ENCODE data around the gene GPR171.

GPR171 gene

DNA sequence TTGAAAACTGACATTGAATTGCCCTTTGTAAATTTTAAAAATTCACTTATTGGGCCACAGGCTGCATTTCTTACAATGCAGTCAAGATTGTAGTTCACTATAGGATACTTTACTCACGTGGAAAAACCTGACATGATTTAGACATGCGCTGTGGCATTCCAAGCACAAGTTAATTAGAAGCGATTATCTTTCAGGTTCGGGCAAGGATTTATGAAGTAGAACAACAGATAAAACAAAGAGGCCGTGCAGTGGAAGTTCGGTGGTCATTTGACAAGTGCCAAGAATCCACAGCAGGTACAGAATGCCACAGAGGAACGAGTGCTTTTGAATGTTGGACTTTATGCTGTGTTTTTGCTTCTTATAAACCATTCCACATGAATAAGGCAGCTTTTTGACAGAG is 37.8 kb downstream of the GPR171 start:
- TF ChIP-seq, protein P1, sequence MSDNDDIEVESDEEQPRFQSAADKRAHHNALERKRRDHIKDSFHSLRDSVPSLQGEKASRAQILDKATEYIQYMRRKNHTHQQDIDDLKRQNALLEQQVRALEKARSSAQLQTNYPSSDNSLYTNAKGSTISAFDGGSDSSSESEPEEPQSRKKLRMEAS (IDR thresholded peaks at IDR 0.05): no peak
- TF ChIP-seq, protein P2, sequence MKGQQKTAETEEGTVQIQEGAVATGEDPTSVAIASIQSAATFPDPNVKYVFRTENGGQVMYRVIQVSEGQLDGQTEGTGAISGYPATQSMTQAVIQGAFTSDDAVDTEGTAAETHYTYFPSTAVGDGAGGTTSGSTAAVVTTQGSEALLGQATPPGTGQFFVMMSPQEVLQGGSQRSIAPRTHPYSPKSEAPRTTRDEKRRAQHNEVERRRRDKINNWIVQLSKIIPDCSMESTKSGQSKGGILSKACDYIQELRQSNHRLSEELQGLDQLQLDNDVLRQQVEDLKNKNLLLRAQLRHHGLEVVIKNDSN (IDR thresholded peaks at IDR 0.05): no peak
- TF ChIP-seq TEAD4 (IDR thresholded peaks at IDR 0.05): no peak
- no peak for TF ChIP-seq TCF12 (IDR thresholded peaks at IDR 0.05; ENCODE audit: low read depth)
- TF ChIP-seq YY1 (IDR thresholded peaks at IDR 0.05; ENCODE audit: low read depth): no peak
- TF ChIP-seq NFIC (IDR thresholded peaks at IDR 0.05): no peak
- no peak for TF ChIP-seq CREB1 (IDR thresholded peaks at IDR 0.05; ENCODE audit: low read depth)
- TF ChIP-seq CEBPB (IDR thresholded peaks at IDR 0.05): no peak
- no peak for TF ChIP-seq EP300 (IDR thresholded peaks at IDR 0.05; ENCODE audit: borderline replicate concordance)
- no peak for TF ChIP-seq FOXM1 (IDR thresholded peaks at IDR 0.05; ENCODE audit: borderline replicate concordance, low read depth)

DNA sequence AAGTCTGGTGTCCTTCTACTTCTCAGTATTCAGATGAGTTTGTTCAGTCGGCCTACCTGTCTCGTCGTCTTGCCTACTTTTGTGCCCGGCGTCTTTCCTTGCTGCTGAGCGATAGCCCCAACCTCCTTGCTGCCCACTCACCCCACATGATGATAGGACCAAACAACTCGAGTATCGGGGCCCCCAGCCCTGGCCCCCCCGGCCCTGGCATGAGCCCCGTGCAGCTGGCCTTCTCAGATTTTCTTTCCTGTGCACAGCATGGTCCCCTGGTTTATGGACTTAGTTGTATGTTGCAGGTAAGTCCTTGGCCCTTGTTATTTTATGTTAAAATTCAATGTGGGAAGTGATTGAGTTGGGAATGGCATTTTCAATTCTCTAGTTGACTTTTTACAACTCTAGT is 43.2 kb downstream of the GPR171 start:
- TF ChIP-seq, protein P1 (IDR thresholded peaks at IDR 0.05): no peak
- TF ChIP-seq, protein P2 (IDR thresholded peaks at IDR 0.05): no peak
- TF ChIP-seq CEBPB (IDR thresholded peaks at IDR 0.05) (no peak), RAD21 (IDR thresholded peaks at IDR 0.05; ENCODE audit: low read depth) (no peak), TEAD4 (IDR thresholded peaks at IDR 0.05) (no peak), ZBTB7A (IDR thresholded peaks at IDR 0.05; ENCODE audit: low read depth) (no peak), EP300 (IDR thresholded peaks at IDR 0.05; ENCODE audit: borderline replicate concordance) (no peak), TAF1 (IDR thresholded peaks at IDR 0.05; ENCODE audit: low read depth) (no peak), CREB1 (IDR thresholded peaks at IDR 0.05; ENCODE audit: low read depth) (no peak), TCF12 (IDR thresholded peaks at IDR 0.05; ENCODE audit: low read depth) (no peak), NFIC (IDR thresholded peaks at IDR 0.05) (no peak), FOXM1 (IDR thresholded peaks at IDR 0.05; ENCODE audit: borderline replicate concordance, low read depth) (no peak), YY1 (IDR thresholded peaks at IDR 0.05; ENCODE audit: low read depth) (no peak)
- TF ChIP-seq, protein P3, sequence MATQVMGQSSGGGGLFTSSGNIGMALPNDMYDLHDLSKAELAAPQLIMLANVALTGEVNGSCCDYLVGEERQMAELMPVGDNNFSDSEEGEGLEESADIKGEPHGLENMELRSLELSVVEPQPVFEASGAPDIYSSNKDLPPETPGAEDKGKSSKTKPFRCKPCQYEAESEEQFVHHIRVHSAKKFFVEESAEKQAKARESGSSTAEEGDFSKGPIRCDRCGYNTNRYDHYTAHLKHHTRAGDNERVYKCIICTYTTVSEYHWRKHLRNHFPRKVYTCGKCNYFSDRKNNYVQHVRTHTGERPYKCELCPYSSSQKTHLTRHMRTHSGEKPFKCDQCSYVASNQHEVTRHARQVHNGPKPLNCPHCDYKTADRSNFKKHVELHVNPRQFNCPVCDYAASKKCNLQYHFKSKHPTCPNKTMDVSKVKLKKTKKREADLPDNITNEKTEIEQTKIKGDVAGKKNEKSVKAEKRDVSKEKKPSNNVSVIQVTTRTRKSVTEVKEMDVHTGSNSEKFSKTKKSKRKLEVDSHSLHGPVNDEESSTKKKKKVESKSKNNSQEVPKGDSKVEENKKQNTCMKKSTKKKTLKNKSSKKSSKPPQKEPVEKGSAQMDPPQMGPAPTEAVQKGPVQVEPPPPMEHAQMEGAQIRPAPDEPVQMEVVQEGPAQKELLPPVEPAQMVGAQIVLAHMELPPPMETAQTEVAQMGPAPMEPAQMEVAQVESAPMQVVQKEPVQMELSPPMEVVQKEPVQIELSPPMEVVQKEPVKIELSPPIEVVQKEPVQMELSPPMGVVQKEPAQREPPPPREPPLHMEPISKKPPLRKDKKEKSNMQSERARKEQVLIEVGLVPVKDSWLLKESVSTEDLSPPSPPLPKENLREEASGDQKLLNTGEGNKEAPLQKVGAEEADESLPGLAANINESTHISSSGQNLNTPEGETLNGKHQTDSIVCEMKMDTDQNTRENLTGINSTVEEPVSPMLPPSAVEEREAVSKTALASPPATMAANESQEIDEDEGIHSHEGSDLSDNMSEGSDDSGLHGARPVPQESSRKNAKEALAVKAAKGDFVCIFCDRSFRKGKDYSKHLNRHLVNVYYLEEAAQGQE (IDR thresholded peaks at IDR 0.05; ENCODE audit: low read depth): no peak

DNA sequence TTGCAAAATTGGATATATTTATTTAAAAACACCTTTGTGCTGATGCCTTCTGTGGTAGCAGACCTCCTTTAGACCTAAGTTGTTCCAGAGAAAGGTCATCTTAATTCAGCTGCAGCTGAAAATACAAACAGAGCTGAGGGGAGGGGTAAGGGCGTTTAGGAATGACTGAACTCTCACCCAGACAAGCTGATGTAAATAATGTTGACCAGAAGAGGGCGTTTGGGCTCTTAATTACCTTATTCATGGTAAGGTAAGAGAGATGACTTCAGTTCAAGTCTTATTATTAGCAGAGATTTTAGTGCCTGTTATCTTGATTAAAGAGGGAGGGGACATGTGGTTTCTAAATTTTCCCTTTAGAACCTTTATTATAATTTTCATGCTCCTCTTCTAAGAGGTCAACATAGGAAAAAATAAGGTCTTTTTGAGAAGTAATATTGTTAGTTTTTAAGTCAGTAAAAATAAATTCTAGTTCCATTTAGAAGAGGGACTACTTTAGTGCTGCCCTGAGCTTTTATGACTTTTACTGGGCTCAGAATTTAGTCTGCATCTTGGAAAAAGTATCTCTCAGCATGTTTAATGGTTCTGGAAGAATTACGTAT is 46.3 kb downstream of the GPR171 start:
- TF ChIP-seq TEAD4 (IDR thresholded peaks at IDR 0.05): no peak
- no peak for TF ChIP-seq CEBPB (IDR thresholded peaks at IDR 0.05)
- TF ChIP-seq NFIC (IDR thresholded peaks at IDR 0.05): no peak
- no peak for TF ChIP-seq CREB1 (IDR thresholded peaks at IDR 0.05; ENCODE audit: low read depth)
- TF ChIP-seq ZBTB7A (IDR thresholded peaks at IDR 0.05; ENCODE audit: low read depth): no peak
- TF ChIP-seq TAF1 (IDR thresholded peaks at IDR 0.05; ENCODE audit: low read depth): no peak
- TF ChIP-seq, protein P2 (IDR thresholded peaks at IDR 0.05): no peak
- no peak for TF ChIP-seq FOXM1 (IDR thresholded peaks at IDR 0.05; ENCODE audit: borderline replicate concordance, low read depth)
- TF ChIP-seq, protein P3 (IDR thresholded peaks at IDR 0.05; ENCODE audit: low read depth): no peak
- no peak for TF ChIP-seq TCF12 (IDR thresholded peaks at IDR 0.05; ENCODE audit: low read depth)

DNA sequence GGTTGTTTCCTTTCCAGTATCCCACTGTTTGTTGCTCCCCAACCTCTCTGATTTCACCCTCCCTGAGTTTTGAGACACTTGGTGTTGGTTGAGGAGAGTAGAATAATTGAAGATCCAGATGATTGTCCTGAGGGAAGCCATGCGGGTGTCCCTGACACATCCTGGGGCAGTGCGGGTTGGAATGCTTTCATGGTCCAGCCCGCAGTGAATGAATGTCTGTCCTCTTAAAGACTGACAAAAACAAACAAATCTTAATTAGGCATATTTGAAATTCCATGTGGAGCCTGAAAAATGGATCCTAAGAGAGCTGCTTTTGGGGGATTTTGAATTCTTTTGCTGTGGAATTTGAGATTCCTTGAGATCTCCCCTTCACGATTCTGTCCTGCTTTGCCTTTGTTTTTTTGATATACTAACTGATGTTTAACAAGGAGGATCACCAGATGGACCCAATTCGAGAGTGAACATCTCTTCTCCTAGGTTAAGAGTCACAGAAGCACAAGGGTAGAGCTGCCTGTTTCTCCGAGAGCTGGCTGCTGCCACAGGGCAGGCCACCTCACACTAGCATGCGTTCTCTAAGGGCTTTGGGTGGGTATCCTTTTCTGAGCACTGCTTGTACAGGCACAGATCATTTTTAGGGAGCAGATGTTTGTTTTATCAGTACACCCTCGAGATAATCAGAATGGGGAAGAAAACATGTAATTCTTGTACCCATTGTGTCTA is 47.4 kb downstream of the GPR171 start:
- no peak for TF ChIP-seq FOXM1 (IDR thresholded peaks at IDR 0.05; ENCODE audit: borderline replicate concordance, low read depth)
- no peak for TF ChIP-seq NFIC (IDR thresholded peaks at IDR 0.05)
- TF ChIP-seq CREB1 (IDR thresholded peaks at IDR 0.05; ENCODE audit: low read depth): no peak
- TF ChIP-seq, protein P3 (IDR thresholded peaks at IDR 0.05; ENCODE audit: low read depth): no peak
- TF ChIP-seq RAD21 (IDR thresholded peaks at IDR 0.05; ENCODE audit: low read depth): no peak
- TF ChIP-seq, protein P2 (IDR thresholded peaks at IDR 0.05): no peak
- TF ChIP-seq TCF12 (IDR thresholded peaks at IDR 0.05; ENCODE audit: low read depth): no peak
- TF ChIP-seq ZBTB7A (IDR thresholded peaks at IDR 0.05; ENCODE audit: low read depth): no peak
- TF ChIP-seq YY1 (IDR thresholded peaks at IDR 0.05; ENCODE audit: low read depth): no peak
- TF ChIP-seq, protein P1 (IDR thresholded peaks at IDR 0.05): no peak
- TF ChIP-seq TEAD4 (IDR thresholded peaks at IDR 0.05): no peak
- TF ChIP-seq EGR1 (IDR thresholded peaks at IDR 0.05): no peak
- no peak for TF ChIP-seq CEBPB (IDR thresholded peaks at IDR 0.05)

Measured in Ishikawa (cell line).